ENCODE results near the gene TRIM25.

The TRIM25 gene

GRCh38 chr17:56930739-56931337 lies 17.0 kb upstream of the TRIM25 start:
- TF ChIP-seq, protein P1, sequence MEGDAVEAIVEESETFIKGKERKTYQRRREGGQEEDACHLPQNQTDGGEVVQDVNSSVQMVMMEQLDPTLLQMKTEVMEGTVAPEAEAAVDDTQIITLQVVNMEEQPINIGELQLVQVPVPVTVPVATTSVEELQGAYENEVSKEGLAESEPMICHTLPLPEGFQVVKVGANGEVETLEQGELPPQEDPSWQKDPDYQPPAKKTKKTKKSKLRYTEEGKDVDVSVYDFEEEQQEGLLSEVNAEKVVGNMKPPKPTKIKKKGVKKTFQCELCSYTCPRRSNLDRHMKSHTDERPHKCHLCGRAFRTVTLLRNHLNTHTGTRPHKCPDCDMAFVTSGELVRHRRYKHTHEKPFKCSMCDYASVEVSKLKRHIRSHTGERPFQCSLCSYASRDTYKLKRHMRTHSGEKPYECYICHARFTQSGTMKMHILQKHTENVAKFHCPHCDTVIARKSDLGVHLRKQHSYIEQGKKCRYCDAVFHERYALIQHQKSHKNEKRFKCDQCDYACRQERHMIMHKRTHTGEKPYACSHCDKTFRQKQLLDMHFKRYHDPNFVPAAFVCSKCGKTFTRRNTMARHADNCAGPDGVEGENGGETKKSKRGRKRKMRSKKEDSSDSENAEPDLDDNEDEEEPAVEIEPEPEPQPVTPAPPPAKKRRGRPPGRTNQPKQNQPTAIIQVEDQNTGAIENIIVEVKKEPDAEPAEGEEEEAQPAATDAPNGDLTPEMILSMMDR (IDR thresholded peaks at IDR 0.05; ENCODE audit: unreplicated experiment in 3 of 3): no peak
- Mint-ChIP-seq H3K4me3 (no peak overlapping the region), H3K9me3 (peaks cover 38% of the 10 kb centered on the region), H3K4me1 (peaks cover 4% of the 10 kb centered on the region), H3K27me3 (ENCODE audit: low read depth) (no peaks in the 10 kb centered on the region), H3K36me3 (ENCODE audit: low read depth) (peaks cover 41% of the 10 kb centered on the region), H3K27ac (no peak overlapping the region)

DNA sequence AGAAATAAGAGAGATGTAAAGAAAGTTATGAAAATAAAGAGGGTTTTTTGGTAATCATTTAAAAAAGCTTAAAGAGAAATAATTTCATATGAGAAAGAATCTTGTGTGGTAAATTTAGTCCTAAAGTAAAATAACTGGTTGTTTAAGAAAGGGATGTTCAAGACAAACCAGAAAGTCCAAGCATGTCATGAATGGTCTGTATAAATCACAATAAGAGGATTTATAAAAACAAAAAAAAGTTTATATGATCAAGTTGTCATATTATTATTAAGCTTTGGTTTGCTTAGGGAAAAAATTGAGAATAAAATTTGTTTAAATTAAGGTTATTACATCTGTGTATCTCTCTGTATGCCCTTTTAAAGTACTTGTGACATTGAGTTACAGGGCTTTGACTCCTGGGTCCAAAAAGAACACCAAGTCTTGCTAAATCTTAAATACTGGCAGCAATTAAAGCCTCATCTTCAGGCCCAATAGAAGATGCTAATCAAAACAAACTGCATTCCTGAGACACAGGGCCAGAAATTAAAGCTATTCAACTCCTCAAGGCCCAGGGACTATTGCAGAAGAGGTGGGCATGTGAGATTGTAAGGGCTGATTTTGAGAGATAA lies 15.6 kb upstream of the TRIM25 start:
- TF ChIP-seq, protein P1 (IDR thresholded peaks at IDR 0.05; ENCODE audit: unreplicated experiment in 3 of 3): no peak
- Mint-ChIP-seq H3K4me3 (no peak overlapping the region), H3K27me3 (ENCODE audit: low read depth) (no peaks in the 10 kb centered on the region), H3K27ac (no peak overlapping the region), H3K9me3 (peaks cover 43% of the 10 kb centered on the region), H3K36me3 (ENCODE audit: low read depth) (peaks cover 30% of the 10 kb centered on the region), H3K4me1 (peaks cover 4% of the 10 kb centered on the region)

GRCh38 chr17:56928586-56928985 lies 14.7 kb upstream of the TRIM25 start:
- Mint-ChIP-seq H3K9me3 (peaks cover 40% of the 10 kb centered on the region), H3K27ac (no peak overlapping the region), H3K4me1 (peaks cover 4% of the 10 kb centered on the region), H3K36me3 (ENCODE audit: low read depth) (peaks cover 22% of the 10 kb centered on the region), H3K27me3 (ENCODE audit: low read depth) (no peaks in the 10 kb centered on the region), H3K4me3 (no peak overlapping the region)
- TF ChIP-seq, protein P1 (IDR thresholded peaks at IDR 0.05; ENCODE audit: unreplicated experiment in 3 of 3): no peak

- Mint-ChIP-seq H3K4me3 (no peak overlapping the region), H3K36me3 (ENCODE audit: low read depth) (peaks cover 10% of the 10 kb centered on the region), H3K9me3 (peaks cover 36% of the 10 kb centered on the region), H3K4me1 (no peaks in the 10 kb centered on the region), H3K27ac (no peak overlapping the region), H3K27me3 (ENCODE audit: low read depth) (no peaks in the 10 kb centered on the region)
- TF ChIP-seq, protein P1 (IDR thresholded peaks at IDR 0.05; ENCODE audit: unreplicated experiment in 3 of 3): no peak
Measured at GRCh38 chr17:56926704-56927103, 12.9 kb upstream of the TRIM25 start.

DNA sequence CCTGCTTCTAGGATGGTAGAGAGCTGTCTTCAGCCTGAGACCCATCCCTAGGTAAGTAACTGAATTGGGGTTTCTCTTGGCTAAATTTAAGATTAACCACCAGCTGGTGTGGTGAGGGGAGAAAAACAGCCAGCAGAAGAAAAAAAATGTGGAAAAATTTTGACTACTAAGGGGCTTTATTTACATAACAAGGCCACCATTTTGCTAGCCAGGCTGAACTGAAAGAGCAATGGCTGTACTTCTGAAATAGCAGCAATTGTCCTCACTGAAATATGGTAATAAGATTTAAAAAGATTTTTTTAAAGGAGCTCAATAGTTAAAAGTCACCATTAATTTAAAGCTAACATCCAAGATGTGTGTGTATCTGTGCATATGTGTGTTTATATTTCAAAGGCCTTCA lies 12.4 kb upstream of the TRIM25 start:
- no peaks in the 10 kb centered on the region for H3K4me1 Mint-ChIP-seq
- no peaks in the 10 kb centered on the region for H3K27me3 Mint-ChIP-seq (ENCODE audit: low read depth)
- TF ChIP-seq, protein P1 (IDR thresholded peaks at IDR 0.05; ENCODE audit: unreplicated experiment in 3 of 3): no peak
- H3K9me3 Mint-ChIP-seq: peaks cover 36% of the 10 kb centered on the region
- H3K36me3 Mint-ChIP-seq (ENCODE audit: low read depth): peaks cover 8% of the 10 kb centered on the region
- H3K4me3 Mint-ChIP-seq: no peak overlapping the region
- no peak overlapping the region for H3K27ac Mint-ChIP-seq

DNA sequence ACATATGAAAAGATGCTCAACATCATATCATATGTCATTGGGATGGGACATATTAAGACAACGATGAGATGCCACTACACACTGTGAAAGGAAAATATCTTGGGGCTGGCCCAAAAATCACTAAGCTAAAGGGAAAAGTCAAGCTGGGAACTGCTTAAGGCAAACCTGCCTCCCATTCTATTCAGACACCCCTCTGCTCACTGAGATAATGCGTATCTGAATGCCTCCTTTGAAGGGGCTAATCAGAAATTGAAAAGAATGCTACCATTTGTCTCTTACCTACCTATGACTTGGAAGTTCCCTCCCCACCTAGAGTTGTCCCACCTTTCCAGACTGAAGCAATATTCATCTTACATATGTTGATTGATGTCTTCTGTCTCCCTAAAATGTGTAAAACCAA lies 11.2 kb upstream of the TRIM25 start:
- Mint-ChIP-seq H3K9me3 (peaks cover 28% of the 10 kb centered on the region), H3K4me1 (no peaks in the 10 kb centered on the region), H3K27me3 (ENCODE audit: low read depth) (no peaks in the 10 kb centered on the region), H3K36me3 (ENCODE audit: low read depth) (peaks cover 3% of the 10 kb centered on the region), H3K27ac (no peak overlapping the region), H3K4me3 (no peak overlapping the region)
- TF ChIP-seq, protein P1 (IDR thresholded peaks at IDR 0.05; ENCODE audit: unreplicated experiment in 3 of 3): no peak
